HEK293 (cell line): ENCODE measurements around the gene NIBAN1.

Source experiments
- CTCF ChIP-seq: fragments of 450-650 bp; formaldehyde crosslinking; IDR thresholded peaks from 2 replicates; pipeline ENCODE4 v1.5.1; 2016; ENCODE audit warnings: missing biosample characterization, missing genetic modification characterization
- ZNF133 ChIP-seq: fragments of 450-650 bp; formaldehyde crosslinking; IDR thresholded peaks from 2 replicates; pipeline ENCODE4 v1.5.1; 2016; ENCODE audit warnings: missing biosample characterization, missing genetic modification characterization
- ZNF324 ChIP-seq: fragments of 450-650 bp; formaldehyde crosslinking; IDR thresholded peaks from 2 replicates; pipeline ENCODE4 v1.5.1; 2016; ENCODE audit warnings: missing biosample characterization, missing genetic modification characterization
- ZNF624 ChIP-seq: fragments of 450-650 bp; formaldehyde crosslinking; IDR thresholded peaks from 2 replicates; pipeline ENCODE4 v1.5.1; 2017; ENCODE audit warnings: missing biosample characterization, missing genetic modification characterization

- no peak for TF ChIP-seq CTCF (tag by site-specific recombination)
- TF ChIP-seq ZNF324 (tag by site-specific recombination): no peak
- TF ChIP-seq ZNF624: no peak
- TF ChIP-seq ZNF133 (tag by site-specific recombination): no peak
These were observed 36.6 kb downstream of the NIBAN1 start for GRCh38 chr1:184937729-184938128.
